Measurements from ENCODE around the gene CCDC138.

The CCDC138 gene

DNA sequence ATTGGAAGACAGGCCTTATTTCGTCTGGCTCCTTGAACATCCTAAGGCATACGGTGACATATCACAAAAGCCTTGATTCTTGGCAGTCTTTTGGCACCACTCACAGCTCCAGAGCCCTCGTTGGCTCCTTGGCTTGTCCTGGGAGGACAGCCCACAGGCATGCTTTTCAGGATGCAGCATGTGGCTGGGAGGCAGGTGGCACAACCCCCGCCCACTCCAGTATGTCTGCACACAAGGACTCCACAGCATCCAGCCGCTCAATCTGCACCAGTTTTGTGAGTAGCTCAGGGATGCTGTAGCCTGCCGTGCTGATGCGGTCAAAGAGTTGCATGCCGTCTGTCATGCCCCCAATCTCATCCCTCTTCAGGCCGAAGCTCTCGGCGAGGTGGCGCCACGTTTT, 110.2 kb downstream of the CCDC138 start:
- DNase-seq, result no peak

DNA sequence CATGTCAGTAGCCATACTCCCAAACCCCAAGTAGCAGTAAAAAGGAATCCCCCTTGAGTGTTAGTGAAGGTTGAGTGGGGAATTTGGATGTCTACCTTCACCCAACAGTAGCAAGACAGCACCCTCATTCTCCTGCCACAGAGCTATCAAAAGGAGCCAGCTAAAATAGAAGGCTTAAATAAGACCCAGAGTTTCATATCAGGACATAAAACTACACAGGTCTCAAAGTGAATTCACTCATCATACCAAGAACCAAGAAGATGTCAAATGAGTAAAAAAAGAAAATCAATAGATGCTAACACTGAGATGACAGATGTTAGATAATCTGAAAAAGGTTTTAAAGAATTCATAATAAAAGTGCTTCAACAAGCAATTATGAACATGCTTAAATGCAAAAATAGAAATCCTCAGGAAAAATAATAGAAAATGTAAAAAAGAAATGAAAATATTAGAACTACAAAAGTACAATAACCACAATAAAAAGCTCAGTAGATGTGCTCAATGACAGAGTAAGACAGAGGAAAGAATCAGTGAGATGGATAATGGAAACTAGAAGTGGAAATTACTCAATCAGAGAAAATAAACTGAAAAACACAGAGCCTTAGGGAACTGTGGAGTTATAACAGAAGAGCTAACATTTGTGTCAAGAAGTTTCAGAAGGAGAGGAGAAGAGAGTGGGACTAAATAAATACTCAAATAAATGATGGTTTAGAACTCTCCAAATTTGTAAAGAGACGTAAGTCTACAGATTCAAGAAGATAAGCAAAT, 111.9 kb downstream of the CCDC138 start:
- DNase-seq, result no peak

- DNase-seq, result no peak
Observed at GRCh38 chr2:108904680-108905079, 118.1 kb downstream of the CCDC138 start.

- no peak for DNase-seq
Observed at GRCh38 chr2:108905176-108905575, 118.6 kb downstream of the CCDC138 start.

GRCh38 chr2:108905906-108906305, 119.3 kb downstream of the CCDC138 start:
- no peak for DNase-seq

- no peak for DNase-seq
Observed at GRCh38 chr2:108906403-108907077, 120.0 kb downstream of the CCDC138 start.

GRCh38 chr2:108907822-108908712, 121.5 kb downstream of the CCDC138 start:
- DNase-seq, result peak; percentile 54

DNA sequence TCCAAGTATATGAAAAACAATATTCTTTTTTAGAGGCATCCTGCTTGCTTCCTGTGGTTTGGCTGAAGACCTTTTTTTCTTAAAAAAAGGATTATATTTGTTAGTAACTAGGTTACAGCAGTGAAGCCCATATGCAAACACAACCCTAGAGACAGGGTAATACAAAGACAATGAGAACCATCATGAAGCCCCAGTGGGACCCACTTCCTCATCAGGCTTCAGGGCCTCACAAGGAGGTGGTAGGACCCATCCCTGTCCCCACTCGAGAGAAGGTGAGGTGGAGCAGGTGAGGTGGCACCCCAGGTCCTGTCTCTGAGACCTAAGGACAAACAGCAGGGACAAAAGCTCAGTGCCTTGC, 122.1 kb downstream of the CCDC138 start:
- no peak for DNase-seq

DNA sequence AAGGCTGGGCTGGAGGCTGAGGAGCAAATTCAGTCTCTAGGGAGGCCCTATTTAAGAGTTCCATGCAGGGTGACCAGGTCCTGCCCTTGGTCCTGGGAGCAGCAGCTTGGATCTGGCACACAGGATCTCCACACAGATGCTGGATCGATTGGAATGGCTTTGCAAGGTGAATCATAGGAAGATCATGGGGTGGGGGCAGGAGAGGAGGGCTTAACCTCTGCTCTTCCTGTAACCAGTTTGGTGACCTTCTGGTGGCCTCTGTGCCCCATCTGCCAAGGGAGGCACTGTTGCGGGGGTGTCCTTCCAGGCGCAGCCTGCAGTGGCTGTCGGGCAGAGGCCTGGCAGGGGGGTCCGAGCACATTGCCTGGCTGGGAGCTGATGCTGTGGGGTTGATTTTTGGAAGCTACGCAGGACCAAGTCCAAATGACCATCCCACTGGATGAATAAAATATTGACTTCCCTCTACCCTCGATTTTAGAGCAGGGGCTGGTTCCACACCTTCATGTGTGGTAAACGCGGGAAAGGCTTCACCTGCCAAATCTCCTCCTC, 122.8 kb downstream of the CCDC138 start:
- no peak for DNase-seq

DNA sequence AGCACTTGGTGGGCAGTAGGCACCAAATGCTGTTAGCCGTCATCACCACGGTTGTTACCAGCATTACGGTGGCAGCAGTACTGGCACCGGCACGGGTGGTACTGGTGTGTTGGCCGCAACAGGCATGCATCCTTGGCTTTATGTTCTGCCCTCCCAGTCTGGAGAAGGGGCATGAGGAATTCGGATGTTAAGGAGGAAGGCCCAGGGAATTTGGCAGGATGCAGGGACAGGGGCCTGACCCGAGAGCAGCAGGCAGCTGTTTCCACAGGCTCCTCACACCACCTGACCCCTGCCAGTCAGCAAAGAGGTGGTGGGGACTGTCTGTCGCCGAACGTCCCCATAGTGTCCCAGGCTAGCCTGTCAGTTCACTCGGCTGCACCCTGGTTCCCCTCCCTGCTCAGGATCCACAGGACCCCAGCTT, 123.5 kb downstream of the CCDC138 start:
- DNase-seq, result no peak

- DNase-seq, result no peak
Observed at GRCh38 chr2:108910541-108911396, 124.2 kb downstream of the CCDC138 start.

GRCh38 chr2:108911401-108911800, 124.8 kb downstream of the CCDC138 start:
- no peak for DNase-seq

DNA sequence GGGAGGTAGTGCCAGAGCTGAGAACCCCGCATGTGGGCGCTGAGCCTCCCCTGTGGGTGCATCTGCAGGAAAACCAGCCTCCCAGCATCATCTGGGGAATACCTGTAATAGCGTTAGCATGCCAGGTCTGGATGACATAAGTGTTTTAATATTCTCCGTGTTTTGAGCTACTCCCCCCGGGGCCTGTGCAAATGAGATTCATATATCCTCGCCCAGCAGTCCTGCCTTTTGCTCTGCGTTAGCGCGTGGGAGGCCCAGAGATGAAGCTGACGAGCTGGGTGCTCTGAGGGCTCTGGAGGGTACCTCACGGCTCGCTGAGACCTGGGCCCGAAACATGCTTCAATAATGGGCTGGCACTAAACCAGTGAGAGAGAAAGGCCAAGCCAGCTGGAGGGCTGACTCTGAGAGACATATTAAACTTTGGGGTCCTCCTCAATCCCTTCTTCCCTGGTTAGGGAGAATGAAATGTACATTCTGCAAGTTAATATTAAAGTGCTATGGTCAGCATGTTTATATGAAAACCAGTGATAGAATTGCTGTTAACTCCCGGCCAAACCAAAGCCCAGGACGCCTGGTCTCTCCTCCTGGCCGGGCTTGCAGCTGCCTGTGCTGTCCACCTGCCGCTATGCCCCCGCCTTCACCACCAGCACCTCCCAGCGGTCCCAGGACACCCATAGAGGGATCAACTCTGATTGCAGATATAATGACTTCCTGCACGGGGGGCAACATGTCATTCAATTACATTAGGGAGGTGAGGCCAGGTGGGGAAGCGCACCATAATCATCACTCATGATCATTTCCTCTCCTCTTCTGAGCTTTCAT, 125.4 kb downstream of the CCDC138 start:
- no peak for DNase-seq

DNA sequence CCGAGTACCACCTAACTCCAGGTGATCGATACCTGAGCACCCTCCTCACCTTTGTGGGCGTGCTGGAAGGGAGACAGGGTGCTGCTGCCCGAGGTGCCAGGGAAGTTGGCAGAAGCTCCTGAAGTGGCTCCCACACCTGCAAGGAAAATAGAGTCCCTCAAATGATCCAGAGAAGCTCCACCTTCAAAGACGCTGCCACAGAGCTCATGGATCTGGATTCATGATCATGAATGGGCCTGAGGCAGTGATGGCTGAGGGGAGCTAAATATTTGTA, 126.0 kb downstream of the CCDC138 start:
- DNase-seq, result no peak

DNA sequence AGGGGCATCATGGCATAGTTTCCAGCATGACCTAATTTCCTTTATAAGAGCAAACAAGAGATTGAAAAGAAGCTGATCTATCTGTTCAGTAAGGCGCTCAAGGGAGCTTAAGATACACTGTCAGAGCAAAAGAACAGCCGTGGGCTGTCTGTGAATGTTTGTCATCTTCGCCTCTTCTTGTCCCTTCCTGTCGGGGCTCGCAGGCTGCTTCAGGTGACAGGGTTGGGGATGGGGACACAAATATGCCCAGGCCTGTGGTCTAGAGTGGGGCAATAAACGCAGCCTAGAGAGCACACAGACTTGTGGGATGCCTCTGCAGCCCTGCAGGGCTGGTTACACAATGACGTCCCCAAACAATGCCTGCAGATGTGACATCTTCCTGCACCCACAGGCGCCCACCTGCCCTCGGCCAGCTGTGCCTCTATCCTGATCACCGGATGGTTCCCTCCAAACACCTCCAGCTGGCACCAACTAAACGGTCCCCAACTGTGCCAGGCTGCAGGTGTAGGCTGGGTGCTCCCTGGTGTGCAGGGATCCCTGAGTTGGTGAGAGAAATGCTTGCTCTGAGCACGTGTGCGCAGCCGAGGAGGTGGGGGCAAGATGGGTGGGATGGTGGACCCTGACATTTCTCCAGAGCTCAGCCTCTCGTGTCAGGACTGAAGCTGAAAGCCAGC, 129.7 kb downstream of the CCDC138 start:
- DNase-seq, result peak; percentile 41

GRCh38 chr2:108916796-108917421, 130.3 kb downstream of the CCDC138 start:
- no peak for DNase-seq

GRCh38 chr2:108917526-108917925, 131.0 kb downstream of the CCDC138 start:
- DNase-seq, result no peak

DNA sequence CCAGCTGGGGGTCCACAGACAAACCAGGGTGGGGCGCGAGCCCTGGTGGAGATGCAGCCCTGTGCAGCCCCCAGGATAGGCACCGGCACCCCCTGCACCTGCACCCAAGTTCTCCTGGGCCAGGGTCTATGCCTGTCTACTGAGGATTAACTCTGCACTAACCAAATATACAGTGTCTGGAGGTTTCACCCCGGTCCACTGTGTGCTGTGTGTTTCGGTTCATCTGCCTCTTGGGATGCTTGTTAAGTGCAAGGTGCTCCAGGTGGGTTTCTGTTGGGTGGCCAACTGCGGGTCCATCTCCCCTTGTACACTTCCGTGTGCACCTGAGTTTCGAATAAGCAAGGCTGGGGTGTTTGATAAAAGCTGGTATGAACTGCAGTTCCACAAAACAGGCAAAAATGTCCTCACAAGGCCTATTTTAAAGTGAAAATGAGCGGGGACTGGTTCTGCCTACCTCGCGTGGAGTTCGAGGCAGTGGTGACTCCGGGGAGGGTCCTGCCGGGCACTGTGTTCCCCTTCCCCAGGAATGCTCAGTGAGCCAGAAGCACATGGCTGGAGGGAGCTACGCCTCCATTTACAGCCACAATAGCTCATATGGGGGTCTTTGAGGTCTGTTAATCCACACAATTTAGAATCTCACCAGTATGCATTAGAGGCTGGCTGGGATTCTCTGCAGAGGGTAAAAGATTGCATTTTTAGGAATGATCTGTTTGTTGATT, 131.7 kb downstream of the CCDC138 start:
- no peak for DNase-seq

- no peak for DNase-seq
Observed at GRCh38 chr2:108918941-108919341, 132.4 kb downstream of the CCDC138 start.
